Cardiac muscle cell (in vitro differentiated cells and primary cell): Measurements from ENCODE around the gene CASK. TPM values are rescaled to one million over a fixed set of nuclear protein-coding genes. Genes with fewer than 3 reads are reported as not detected.

Experiments used
- DNase-seq, 2 donors: peaks; one replicate each; pipeline versions ENCODE4 v3.0.0 to v3.0.0-alpha.2; 2010 to 2017; ENCODE audit warnings: low read depth in 1 of 2, low spot score in 1 of 2
- H3K27ac ChIP-seq: fragments of 200-600 bp; sonication (generic); 2 replicates; pipeline ENCODE4 v1.5.1; 2016
- H3K27me3 ChIP-seq: fragments of 200-600 bp; sonication (generic); 2 replicates; pipeline ENCODE4 v1.6.0; 2016; ENCODE audit warnings: control low read depth
- H3K36me3 ChIP-seq: fragments of 200-600 bp; sonication (generic); 2 replicates; pipeline ENCODE4 v1.5.1; 2016; ENCODE audit warnings: control low read depth
- H3K4me1 ChIP-seq: fragments of 200-600 bp; sonication (generic); 2 replicates; pipeline ENCODE4 v1.8.1; 2017; ENCODE audit warnings: low read depth, mild to moderate bottlenecking, mixed run types
- H3K4me3 ChIP-seq: fragments of 200-600 bp; sonication (generic); 2 replicates; pipeline ENCODE4 v1.5.1; 2016; ENCODE audit warnings: mild to moderate bottlenecking
- H3K9me3 ChIP-seq: fragments of 200-600 bp; sonication (generic); 2 replicates; pipeline ENCODE4 v1.5.1; 2017; ENCODE audit warnings: low read depth, mild to moderate bottlenecking, control low read depth
- CTCF ChIP-seq: IDR thresholded peaks from 2 replicates; pipeline ENCODE4 v1.5.1; 2012; ENCODE audit warnings: low read depth, mild to moderate bottlenecking, low read length
- polyA plus RNA-seq: library from polyadenylated mRNA; unstranded; fragments of >200 nt; fragmentation: Nextera tagmentation; extraction: Ambion mirVana; gene quantifications from 2 replicates; pipeline ENCODE4 v1.2.1, GENCODE V29; 2016
- total RNA-seq: library from RNA; depleted of rRNA; stranded (reverse); fragments of >200 nt; gene quantifications from 2 replicates; pipeline ENCODE4 v1.2.3, GENCODE V29; 2016

The CASK gene
- total and polyA plus RNA-seq, 2 experiments from 2014 or later, result 40.0 to 44.6 TPM

DNA sequence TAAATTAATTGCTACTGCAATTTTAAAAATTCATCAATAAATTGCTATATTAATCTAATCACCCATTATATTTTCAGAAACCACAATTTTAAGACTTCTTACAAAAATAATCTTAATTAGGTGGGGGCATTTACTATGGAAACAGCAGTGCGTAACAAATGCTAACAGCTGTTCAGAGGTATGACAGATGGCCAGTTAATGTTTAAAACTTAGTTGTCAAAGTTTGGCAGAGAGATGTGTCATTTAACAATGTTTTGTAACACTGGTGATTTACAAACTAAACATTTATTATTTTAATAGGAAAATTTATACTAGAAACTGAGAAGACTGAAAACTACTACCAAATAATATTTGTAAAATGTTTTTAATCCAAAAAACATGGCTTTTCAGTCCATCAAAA, 319.8 kb downstream of the CASK start:
- H3K36me3 ChIP-seq, result no peaks in the 10 kb centered on the region
- TF ChIP-seq CTCF, result no peak
- H3K27ac ChIP-seq, result no peak overlapping the region
- H3K27me3 ChIP-seq, result no peaks in the 10 kb centered on the region
- DNase-seq, result no peak
- H3K4me3 ChIP-seq, result no peak overlapping the region
- H3K9me3 ChIP-seq, result no peaks in the 10 kb centered on the region
- no peaks in the 10 kb centered on the region for H3K4me1 ChIP-seq

DNA sequence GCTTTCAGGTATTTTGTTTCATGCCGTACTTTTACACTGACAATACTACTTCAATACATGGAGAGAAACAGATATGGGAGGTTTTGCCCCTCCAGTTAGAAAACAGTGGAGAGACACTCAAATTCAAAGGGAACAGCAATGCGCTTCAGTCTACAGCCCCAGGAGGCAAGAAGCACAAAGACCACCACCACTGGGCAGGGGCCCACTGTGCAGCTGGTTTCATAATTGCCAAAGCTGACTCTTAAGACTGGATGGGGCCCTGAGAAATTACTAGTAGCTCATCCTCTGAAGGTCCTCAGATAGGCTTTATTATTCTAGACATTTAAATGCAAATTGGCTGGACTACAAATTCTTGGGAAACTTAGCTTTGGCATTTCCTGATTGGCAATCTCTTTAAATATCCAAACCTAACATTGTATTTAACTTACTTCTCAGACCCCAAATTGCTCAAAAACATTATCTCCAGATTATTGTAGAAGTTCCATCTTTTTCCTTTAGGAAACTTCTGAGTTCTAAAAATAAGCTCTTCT, 320.5 kb downstream of the CASK start:
- Histone ChIP-seq H3K36me3 (no peaks in the 10 kb centered on the region), H3K4me1 (no peaks in the 10 kb centered on the region), H3K4me3 (no peak overlapping the region), H3K27me3 (no peaks in the 10 kb centered on the region), H3K27ac (no peak overlapping the region), H3K9me3 (no peaks in the 10 kb centered on the region)
- no peak for TF ChIP-seq CTCF
- peak in 1 of 2 donors; percentile 46 for DNase-seq

- Histone ChIP-seq H3K4me3 (no peak overlapping the region), H3K9me3 (no peaks in the 10 kb centered on the region), H3K27ac (no peak overlapping the region), H3K4me1 (no peaks in the 10 kb centered on the region), H3K36me3 (peaks cover 3% of the 10 kb centered on the region), H3K27me3 (no peaks in the 10 kb centered on the region)
- DNase-seq, result peak; percentile 4 to 63
- TF ChIP-seq CTCF, result no peak
These were observed 323.1 kb downstream of the CASK start for GRCh38 chrX:41600291-41600690.

- Histone ChIP-seq H3K27ac (no peak overlapping the region), H3K4me1 (no peaks in the 10 kb centered on the region), H3K4me3 (no peak overlapping the region), H3K27me3 (no peaks in the 10 kb centered on the region), H3K36me3 (peaks cover 3% of the 10 kb centered on the region), H3K9me3 (no peaks in the 10 kb centered on the region)
- no peak for DNase-seq
- no peak for TF ChIP-seq CTCF
These were observed 323.8 kb downstream of the CASK start for GRCh38 chrX:41599507-41599906.

DNA sequence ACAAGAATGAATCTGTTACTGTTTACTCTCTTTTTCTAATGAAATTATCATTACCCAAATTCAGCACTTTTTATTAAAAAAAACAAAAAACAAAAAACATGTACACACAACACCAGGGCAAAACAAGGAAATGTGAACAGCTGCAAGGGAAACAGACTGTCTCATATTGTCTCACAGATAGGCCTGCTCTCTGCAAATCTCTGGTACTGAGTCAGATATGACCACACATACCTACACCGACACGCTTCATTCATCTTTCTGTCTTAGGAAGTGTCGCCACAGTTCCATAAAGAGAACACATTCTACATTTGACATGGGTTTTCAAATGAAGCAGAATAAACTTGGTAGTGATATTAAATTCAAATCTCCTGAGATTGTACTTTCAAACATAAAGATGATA, 326.8 kb downstream of the CASK start:
- DNase-seq, result no peak
- Histone ChIP-seq H3K9me3 (no peaks in the 10 kb centered on the region), H3K27ac (no peak overlapping the region), H3K36me3 (peaks cover 3% of the 10 kb centered on the region), H3K27me3 (no peaks in the 10 kb centered on the region), H3K4me1 (no peaks in the 10 kb centered on the region), H3K4me3 (no peak overlapping the region)
- no peak for TF ChIP-seq CTCF

DNA sequence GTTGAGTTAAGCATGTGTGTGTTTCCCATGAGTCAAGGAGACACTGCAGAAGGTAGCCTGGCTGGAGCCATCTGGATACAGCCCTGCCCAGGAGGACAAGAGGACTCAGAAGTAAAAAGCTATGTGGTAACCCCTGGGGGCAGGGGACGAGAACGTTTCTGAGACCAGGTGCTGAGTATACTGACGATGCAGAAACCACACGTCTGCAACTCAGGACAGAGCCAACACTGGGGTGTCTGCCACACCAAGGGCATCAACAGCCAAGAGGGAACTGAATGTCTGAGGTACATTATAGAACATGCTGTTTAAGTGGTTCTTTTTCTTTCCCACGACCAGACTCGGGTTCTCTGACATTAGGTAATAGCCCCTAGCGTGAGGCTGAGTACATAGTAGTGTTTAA, 328.7 kb downstream of the CASK start:
- Histone ChIP-seq H3K4me1 (no peaks in the 10 kb centered on the region), H3K27me3 (no peaks in the 10 kb centered on the region), H3K4me3 (no peak overlapping the region), H3K9me3 (no peaks in the 10 kb centered on the region), H3K27ac (no peak overlapping the region), H3K36me3 (peaks cover 3% of the 10 kb centered on the region)
- no peak for DNase-seq
- TF ChIP-seq CTCF, result no peak
